Fibroblast of skin of left quadriceps (primary cell): ENCODE results near the gene HOMER2.

Source experiments
- DNase-seq, 2 experiments: peaks; one replicate each; pipeline ENCODE4 v3.0.0-alpha.2; 2013; ENCODE audit warnings: low read depth in 2 of 2

Gene HOMER2

DNA sequence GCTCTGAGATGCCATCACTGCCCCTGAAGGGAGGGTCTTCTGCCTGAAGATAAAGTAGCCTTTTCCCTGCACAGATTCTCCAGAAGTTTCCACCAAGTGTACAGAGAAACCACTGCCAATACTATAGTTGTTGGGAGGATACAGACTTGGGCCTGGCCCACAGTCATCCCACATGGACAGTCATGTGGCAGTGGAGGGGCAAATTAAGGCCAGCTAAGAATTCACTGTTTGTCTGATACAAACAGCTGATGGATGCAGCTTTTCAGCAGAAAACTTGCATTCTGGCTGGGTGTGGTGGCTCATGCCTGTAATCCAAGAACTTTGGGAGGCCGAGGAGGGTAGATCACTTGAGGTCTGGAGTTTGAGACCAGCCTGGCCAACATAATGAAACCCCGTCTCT, 22.1 kb downstream of the HOMER2 start:
- DNase-seq: no peak

DNA sequence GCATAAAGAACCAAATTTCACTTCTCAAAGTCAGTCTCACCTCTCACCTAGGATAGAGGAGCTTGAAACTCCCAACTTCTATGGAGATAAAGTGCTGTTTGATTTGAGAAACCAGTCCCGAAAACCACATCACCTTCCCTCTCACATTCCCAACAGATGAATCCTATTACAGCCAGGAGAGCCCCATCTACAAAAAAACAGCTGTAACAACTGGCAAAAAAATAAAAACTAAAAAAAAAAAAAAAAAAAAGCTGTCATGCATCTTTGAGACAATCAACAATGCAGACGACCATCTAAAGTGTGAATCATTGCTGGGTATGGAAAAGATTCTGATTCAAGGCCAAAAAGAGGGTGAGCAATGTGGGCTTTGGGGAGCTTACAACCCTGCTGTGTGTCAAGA, 23.8 kb downstream of the HOMER2 start:
- DNase-seq: no peak

DNA sequence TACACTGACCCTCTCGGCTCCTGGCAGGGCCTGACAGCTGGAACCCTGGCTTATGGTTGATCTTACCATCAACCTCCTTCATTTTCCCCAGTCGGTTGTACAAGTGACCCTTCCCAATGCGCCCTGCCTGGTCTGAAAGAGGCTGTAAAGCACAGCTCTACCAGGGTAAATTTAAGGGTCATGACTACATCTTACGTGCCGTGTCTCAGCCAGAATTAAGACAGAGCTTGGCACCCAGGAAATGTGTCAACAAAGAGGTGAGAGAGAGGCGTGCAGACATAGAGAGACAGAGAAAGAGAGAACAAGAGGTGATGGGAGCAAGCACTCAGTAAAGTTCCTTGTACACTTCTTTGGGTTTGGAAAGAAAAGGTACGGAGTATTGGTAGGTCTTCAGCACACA, 28.8 kb downstream of the HOMER2 start:
- DNase-seq: no peak

DNA sequence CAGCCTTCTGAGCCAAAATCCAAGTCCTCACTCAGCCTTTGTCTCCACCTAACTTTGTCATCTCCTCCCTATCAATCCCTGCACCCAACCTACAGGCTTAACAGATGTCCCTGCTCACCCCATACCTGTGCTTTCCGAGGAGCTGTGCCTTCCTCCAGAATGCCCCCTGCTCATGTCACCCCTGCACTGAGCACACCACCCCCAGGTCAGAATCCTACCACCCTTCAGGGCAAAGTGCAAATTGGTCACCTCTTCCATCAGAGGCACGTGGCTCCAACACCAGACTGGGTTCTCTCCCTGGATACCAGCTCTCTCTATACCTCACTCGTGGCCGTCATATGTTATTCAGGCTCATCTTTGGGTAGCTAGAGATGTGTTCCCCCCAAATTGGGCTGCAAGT, 29.8 kb downstream of the HOMER2 start:
- DNase-seq: no peak

DNA sequence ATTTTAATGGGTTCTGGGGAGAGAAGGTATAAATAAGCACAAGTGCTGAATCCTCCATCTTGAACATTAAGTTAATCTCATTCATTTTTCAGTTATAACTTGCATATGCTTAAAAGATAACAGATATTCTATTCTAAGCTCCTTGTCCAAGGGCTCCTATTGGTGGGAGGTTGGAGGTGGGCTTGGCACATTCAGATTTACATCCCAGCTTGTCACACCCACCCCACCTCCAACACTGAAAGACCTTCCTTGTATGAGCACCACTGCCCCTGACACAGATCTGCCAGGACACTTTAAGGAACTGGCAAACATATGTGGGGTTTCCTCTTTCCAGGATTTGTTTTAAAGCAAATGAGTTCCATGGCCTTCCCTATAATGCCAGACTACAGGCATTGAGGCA, 30.6 kb downstream of the HOMER2 start:
- no peak for DNase-seq

DNA sequence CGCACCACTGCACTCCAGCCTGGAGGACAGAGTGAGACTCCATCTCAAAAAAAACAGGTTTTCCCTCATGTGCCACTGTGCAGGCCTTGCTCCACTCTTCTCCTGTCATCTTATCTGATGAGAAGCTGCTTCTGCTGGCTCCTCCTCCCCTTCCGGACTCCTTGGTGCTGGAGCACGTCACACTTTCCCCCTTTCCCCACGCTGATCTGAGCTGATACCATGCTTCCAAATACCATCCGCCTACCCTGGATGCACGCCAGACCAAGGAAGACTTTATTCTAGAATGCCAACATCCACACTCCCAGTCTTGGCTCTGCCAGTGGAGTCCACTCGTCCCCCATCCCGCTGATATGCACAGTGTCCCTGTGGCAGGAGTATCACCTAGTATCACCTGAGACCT, 31.3 kb downstream of the HOMER2 start:
- no peak for DNase-seq

DNA sequence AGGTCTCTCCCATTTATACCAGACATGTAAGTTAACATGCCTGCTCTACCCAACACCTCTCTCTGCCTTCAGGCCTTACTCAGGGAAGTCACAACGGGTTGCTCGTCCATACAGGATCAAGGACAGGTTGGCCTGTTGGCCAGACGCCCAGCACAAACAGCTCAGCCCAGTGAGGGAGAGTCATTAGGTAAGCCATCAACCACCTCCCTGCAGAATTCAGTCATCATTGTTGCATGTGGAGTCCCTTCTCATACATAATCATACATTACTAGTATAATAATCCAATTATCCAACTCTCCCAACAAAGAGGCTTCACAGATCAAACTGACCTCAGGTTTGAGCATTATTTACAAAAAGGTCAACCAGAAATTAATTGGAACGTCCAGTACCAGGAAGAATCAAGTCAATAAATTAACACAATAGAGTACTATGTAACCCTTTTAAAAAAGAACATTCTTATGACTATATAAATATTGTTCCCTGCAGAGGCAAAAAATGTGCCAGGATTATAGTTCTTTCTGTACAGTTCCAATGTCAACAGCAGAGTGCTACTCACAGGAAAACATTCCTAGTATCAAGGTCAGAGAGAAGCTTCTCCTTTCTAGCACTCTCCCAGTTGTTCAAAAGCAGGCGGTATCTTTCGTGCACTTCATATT, 33.2 kb downstream of the HOMER2 start:
- no peak for DNase-seq

DNA sequence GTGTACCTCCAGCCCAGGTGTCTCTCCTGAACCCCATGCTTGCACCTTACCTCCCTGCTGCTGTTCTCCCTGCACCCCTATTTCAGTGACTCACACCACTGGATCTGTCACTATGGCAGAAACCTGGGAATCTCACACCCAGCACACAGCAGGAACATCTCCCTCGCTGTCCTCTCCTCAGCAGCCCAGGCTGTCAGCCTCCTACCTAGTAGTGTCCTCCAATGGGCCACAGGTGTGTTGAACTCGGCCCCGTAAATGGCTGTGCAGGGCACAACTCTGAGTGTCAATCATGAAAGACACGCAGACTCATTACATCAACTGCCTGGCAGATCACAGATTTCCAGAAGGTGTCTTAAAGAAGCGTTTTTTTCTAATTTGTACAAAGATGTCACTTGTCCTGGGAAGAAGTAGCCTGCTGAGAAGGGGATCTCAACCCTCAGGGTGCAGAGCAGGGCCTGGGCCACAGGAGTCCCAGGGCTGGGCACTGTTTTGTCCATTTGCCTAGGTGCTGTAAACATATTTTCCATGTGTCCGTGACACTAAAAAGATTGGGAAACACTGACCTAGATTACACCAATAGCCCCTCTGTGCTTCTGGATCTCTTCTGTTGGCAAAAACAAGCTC, 33.8 kb downstream of the HOMER2 start:
- no peak for DNase-seq

DNA sequence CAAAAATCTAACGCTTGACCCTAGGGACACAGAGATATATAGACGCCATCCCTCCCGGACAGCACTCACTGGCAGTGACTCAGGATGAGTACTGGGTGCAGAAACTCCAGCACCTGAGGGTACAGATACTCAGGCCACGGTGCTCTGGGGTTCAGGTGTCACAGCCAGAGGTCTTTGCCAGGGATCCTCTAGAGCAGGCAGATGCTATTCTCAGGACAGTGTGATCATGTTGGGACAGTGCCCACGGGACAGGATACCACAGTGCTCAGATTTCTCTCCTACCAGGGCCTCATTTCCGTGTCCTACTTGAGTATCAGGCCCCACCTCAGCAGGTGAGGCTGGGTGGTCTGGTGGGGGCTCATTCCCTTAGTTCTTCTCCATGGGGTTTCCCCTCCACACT, 34.4 kb downstream of the HOMER2 start:
- no peak for DNase-seq

DNA sequence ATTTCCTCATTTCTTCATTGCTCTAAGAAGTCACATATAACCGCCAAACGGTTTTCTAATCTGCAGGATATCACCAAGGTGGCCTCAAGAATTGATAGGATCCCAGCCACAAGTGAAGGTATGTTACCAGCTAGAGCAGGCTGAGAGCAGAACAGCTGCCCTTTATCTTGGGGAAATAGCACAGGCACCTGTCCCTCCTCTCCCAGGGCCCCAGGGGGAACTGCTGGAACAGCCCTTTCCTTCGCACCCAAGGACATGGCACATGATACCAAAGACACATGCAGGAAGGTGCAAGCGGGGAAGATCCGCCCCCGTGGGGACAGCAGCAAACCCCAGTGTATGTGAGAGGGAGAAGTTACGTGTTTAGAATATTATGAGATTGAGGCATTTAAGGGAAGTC, 35.3 kb downstream of the HOMER2 start:
- no peak for DNase-seq

DNA sequence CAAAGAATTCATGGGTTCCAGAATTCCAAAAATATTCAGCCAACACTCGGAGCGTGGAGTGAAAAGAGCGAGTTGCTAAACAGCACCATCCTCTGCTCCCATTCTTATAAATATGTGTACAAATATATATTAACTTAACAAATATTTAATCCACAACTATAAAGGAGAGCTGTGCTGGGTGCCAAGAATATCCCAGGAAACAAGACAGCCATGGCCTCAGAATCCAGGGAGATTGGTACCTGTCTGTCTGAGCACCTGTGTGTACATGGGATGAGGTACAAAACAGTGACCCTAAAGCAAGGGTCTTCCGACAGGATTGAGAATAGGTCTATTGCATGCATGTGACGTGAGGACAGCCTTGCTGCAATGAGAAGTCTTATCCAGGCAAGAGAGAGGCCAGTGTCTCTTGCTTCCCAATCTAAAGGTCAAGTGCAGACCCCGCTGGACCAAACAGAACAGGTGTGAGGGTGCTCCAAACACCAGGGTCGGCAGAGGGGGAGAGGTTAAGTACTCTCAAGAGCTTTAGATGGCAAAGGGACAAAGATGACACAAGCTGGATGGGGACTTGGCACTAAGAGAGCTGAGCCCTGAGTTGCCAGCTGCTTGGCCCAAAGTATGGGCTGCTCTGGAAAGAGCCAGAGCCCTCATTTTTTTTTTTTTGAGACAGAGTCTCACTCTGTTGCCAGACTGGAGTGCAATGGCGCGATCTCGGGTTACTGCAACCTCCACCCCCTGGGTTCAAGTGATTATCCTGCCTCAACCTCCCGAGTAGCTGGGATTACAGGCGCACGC, 36.2 kb downstream of the HOMER2 start:
- DNase-seq: no peak

DNA sequence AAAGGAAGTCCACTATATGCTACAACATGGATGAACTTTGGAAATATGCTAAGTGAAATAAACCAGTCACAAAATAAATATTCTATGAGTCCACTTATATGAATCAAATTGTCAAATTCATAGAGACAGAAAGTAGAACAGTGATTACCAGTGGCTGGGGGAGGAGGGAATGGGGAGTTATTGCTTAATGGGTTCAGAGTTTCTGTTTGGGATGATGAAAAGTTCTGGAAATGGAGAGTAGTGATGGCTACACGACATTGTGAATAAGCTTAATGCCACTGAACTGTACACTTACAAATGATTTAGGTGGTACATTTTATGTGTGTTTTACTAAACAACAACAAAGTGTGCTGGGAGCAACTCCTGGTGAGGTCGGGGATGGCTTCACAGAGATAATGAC, 38.1 kb downstream of the HOMER2 start:
- DNase-seq: no peak

DNA sequence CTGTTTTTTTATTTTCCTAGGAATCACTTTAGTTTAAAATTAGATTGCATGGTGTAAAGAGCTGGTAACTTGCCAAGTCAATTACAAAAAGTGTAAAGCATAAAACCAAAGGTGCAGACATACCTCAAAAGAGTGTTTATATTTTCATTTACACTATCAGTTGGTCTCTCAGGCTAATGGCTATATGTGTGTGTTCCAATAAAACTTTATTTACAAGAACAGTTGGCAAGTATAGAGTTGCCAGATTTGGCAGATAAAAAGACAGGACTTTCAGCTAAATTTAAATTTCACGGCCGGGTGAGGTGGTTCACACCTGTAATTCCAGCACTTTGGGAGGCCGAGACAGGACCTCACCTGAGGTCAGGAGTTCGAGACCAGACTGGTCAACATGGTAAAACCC, 41.1 kb downstream of the HOMER2 start:
- DNase-seq: no peak

DNA sequence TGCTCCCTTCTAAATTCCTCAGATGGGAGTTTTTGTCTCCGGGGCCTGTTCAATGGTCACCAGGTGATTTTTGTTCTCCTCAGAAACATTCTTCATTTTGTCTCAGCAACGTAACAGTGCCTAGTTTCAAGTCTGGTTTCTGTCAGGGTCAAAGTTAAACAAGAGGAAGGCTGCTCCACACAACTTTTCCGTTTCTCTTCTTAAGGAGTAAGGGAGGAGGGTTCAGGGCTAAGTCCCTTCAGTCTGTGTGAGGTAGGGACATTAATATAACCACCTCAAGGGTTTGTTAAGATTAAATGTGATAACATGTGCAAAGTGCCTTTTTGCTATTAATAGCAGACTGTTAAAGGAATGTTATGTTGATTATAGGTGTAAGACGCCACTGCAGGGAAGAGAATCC, 41.8 kb downstream of the HOMER2 start:
- DNase-seq: no peak

DNA sequence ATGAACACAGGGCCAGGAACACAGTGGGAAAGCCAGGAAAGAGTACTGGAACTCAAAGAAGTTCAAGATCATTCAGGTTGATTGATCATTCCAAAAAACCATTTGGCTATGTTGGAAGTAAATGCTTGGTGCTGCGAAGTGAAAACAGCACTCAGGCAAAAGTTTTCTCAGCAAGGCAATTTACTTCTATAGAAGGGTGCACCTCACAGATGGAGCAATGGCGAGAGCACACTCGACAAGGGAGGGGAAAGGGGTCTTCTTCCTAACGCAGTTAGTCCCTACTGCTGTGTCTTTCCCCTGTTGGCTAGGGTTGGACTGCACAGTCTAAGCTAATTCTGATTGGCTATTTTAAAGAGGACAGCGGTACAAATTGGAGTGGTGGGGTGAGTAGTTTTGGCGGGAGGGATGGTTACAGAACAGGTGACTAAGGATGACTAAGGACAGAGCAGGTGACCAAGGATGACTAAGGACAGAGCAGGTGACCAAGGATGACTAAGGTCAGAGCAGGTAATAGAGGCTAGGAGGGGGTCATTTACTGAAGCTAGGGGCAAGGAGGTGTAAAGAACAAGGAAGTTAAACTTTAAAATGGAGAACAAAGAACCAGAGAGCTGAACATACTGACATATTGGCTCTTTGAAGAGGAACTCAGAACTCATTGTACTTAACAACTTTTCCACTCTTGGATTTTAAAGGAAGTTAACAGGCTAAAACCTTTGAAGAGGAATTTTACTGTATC, 43.3 kb downstream of the HOMER2 start:
- no peak for DNase-seq

DNA sequence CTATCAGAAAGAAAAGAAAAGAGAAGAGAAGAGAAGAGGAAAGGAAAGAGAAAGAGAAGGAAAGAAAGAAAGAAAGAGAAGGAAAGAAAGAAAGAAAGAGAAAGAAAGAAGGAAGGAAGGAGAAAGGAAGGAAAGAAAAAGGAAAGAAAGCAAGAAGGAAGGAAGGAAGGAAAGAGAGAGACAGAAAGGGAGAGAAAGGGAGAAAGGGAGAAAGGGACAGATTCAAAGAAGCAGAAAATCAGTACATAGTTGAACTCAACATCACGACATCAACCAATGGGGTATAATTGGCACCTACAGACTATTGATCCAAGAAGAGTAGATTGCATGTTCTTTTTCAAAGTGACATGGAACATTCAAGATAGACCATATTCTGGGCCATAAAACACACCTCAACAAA, 45.2 kb downstream of the HOMER2 start:
- DNase-seq: no peak

DNA sequence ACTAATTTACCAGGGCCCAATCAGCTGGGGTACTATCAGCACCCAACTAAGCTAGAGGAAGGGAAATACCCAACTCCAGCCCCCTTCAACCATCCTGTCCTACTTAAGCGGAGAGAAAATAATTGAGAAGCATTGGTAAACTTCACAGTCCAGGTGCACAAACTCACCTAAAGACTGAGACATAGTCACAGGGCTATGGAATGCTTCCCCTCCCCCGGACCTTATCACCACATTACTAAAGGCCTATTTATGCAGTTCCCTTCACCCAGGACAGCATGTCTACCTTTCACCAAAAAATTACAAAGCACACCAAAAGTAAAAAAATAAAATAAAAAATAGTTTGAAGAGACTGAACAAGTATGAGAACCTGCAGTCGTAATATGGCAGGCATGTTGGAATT, 47.9 kb downstream of the HOMER2 start:
- DNase-seq: no peak

DNA sequence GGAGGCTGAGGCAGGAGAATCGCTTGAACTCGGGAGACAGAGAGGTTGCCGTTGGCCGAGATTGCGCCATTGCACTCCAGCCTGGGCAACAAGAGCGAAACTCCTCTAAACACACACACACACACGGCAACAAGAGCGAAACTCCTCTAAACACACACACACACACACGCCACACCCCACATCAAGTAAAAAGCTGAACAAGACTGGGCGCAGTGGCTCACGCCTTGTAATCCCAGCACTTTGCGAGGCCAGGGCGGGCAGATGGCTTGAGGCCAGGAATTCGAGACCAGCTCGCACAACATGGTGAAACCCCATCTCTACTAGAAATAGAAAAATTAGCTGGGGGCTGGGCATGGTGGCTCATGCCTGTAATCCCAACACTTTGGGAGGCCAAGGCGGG, 49.0 kb downstream of the HOMER2 start:
- no peak for DNase-seq

DNA sequence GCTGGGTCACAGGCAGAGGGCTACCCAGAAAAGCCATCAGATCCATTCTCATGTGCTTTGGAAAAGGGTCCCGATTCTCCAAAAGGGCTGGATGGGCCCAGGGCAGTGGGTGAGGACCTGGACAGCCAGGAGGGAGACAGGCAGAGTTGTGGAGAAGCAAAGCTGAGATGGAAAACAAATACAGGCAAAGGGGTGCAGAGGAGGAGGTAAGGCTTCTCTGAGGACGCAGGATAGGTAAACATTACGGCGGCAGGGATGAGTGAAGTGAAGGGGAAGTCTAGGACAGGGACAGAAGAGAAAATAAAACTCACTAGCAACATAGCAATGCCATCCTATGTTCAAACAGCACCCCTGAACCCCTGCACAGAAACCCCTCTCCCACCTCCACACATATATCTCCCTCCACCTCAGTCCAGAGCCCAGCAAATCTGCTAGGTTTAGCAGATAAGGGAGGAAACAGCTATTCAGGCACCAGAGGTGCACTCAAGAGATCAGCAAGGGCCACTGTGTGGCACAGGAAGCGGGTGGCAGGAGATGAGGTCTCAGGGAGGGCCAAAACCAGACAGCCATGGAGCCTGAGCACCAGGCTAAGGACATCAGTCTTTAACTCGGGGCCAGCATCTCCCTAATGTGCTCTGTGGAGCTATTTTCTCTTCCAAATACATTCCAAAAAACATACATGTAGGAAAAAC, 51.3 kb downstream of the HOMER2 start:
- no peak for DNase-seq

DNA sequence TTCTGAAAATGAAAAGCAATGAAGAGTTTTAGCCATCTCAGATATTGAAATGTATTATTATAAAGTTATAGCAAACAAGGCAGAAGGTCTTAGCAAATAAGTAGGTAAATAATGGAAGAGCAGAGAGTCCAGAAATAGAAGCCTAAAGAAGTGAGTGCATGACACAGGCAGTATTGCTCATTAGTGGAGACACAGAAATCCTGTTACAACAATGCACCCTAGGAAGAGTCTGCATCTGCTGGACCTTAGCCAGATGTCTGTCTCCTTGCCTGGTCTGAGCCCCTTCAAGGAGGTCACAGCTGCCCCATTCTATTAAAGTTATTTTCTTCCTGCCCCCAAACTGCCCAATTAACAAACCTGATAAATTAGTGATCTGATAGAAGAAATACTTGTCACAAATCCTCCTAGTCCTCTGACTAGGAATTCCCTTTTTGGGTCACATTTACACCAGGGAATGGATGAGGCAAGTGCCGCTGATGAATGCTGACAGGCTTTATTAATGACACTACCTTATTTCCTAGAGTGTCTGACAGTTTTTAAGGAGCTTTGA, 51.9 kb downstream of the HOMER2 start:
- no peak for DNase-seq

DNA sequence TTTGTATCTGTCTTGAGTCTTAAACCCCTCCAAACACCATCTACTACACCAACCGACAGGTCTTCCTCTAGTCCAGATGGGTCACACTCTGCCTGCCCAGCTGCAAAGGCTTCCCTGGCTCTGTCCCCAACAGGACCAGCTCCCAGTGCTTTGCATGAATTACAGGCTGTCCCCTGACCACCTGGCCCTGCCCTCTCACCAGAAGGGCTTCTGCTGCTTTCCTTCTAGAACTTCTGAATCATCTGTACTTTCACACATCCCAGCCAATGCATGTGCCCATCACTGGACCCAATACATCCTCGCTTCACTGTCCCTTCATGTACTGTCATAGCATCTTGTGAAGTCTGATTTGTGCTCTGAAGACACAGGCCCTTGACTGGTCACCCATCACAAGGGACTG, 53.6 kb downstream of the HOMER2 start:
- DNase-seq: no peak

DNA sequence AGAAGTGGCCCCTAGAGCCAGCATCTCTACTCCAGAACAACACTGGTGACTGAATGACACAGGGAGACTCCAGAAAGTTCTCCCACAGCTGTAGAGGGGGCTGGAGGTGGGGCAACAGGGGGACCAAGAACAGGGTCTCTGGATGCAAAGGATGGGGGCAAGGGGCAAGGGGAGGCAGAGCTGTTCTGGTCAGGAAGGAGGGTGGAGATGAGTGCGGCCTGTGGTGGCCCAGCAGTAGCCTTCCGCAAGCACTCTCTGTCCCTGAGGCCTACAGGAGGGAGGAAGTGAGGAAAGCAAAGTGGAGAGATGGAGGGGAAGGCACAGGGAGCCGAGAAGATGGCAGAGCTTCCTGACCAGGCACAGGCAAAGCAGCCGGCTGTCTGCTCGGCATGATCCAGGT, 56.5 kb downstream of the HOMER2 start:
- DNase-seq: no peak
